IPS-20b (cell line): ENCODE results near the gene SH3TC2.

Experiments
- H3K27ac ChIP-seq: one replicate; pipeline ENCODE4 v1.5.1; 2013; ENCODE audit warnings: low read length
- H3K27me3 ChIP-seq: 2 replicates; pipeline ENCODE4 v1.6.1; 2013; ENCODE audit warnings: mild to moderate bottlenecking, low read length, inconsistent platforms; ENCODE audit not compliant: insufficient read depth
- H3K36me3 ChIP-seq: 2 replicates; pipeline ENCODE4 v1.6.1; 2013; ENCODE audit warnings: low read depth, mild to moderate bottlenecking, inconsistent platforms, low read length, moderate library complexity; ENCODE audit not compliant: insufficient read depth
- H3K4me1 ChIP-seq: 2 replicates; pipeline ENCODE4 v1.6.1; 2013; ENCODE audit warnings: mild to moderate bottlenecking, control low read depth, inconsistent platforms, low read length, moderate library complexity; ENCODE audit not compliant: insufficient read depth
- H3K4me3 ChIP-seq: 2 replicates; pipeline ENCODE4 v1.5.1; 2013; ENCODE audit warnings: mild to moderate bottlenecking, low read length, inconsistent platforms
- H3K9ac ChIP-seq: 2 replicates; pipeline ENCODE4 v1.6.1; 2013; ENCODE audit warnings: low read depth, mild to moderate bottlenecking, inconsistent platforms, low read length, moderate library complexity
- H3K9me3 ChIP-seq: 2 replicates; pipeline ENCODE4 v1.6.1; 2013; ENCODE audit warnings: mild to moderate bottlenecking, low read depth, low read length, inconsistent platforms; ENCODE audit not compliant: insufficient read depth

The SH3TC2 gene

GRCh38 chr5:149040421-149040820 is 22.4 kb downstream of the SH3TC2 start:
- Histone ChIP-seq H3K4me1 (no peaks in the 10 kb centered on the region), H3K36me3 (no peaks in the 10 kb centered on the region), H3K9me3 (no peaks in the 10 kb centered on the region), H3K9ac (no peak overlapping the region), H3K4me3 (no peak overlapping the region), H3K27ac (no peak overlapping the region), H3K27me3 (no peaks in the 10 kb centered on the region)

- no peaks in the 10 kb centered on the region for H3K27me3 ChIP-seq
Observed at GRCh38 chr5:149039506-149039905, 23.4 kb downstream of the SH3TC2 start.

GRCh38 chr5:149038336-149039080 is 24.4 kb downstream of the SH3TC2 start:
- Histone ChIP-seq H3K9me3 (no peaks in the 10 kb centered on the region), H3K36me3 (no peaks in the 10 kb centered on the region), H3K27me3 (no peaks in the 10 kb centered on the region), H3K9ac (no peak overlapping the region), H3K27ac (no peak overlapping the region), H3K4me3 (no peak overlapping the region), H3K4me1 (no peaks in the 10 kb centered on the region)

More at GRCh38 chr5:149039506-149039905, 23.4 kb downstream of the SH3TC2 start:
- no peaks in the 10 kb centered on the region for H3K9me3 ChIP-seq
- H3K4me1 ChIP-seq, result no peaks in the 10 kb centered on the region
- no peak overlapping the region for H3K9ac ChIP-seq
- H3K27ac ChIP-seq, result no peak overlapping the region
- no peaks in the 10 kb centered on the region for H3K36me3 ChIP-seq
- no peak overlapping the region for H3K4me3 ChIP-seq

GRCh38 chr5:149037817-149038216 is 25.0 kb downstream of the SH3TC2 start:
- H3K27me3 ChIP-seq, result no peaks in the 10 kb centered on the region
- no peak overlapping the region for H3K27ac ChIP-seq
- no peak overlapping the region for H3K9ac ChIP-seq
- no peaks in the 10 kb centered on the region for H3K4me1 ChIP-seq
- no peak overlapping the region for H3K4me3 ChIP-seq
- no peaks in the 10 kb centered on the region for H3K9me3 ChIP-seq
- H3K36me3 ChIP-seq, result no peaks in the 10 kb centered on the region

- Histone ChIP-seq H3K9me3 (no peaks in the 10 kb centered on the region), H3K9ac (no peak overlapping the region), H3K36me3 (no peaks in the 10 kb centered on the region), H3K4me3 (no peak overlapping the region), H3K27ac (no peak overlapping the region), H3K4me1 (no peaks in the 10 kb centered on the region), H3K27me3 (no peaks in the 10 kb centered on the region)
Observed at GRCh38 chr5:149036970-149037369, 25.9 kb downstream of the SH3TC2 start.

GRCh38 chr5:149036168-149036567 is 26.7 kb downstream of the SH3TC2 start:
- H3K4me1 ChIP-seq, result no peaks in the 10 kb centered on the region
- H3K27ac ChIP-seq, result no peak overlapping the region
- H3K27me3 ChIP-seq, result no peaks in the 10 kb centered on the region

GRCh38 chr5:149035372-149035790 is 27.5 kb downstream of the SH3TC2 start:
- Histone ChIP-seq H3K4me3 (no peak overlapping the region), H3K36me3 (no peaks in the 10 kb centered on the region), H3K27ac (no peak overlapping the region), H3K9me3 (no peaks in the 10 kb centered on the region), H3K9ac (no peak overlapping the region), H3K27me3 (no peaks in the 10 kb centered on the region), H3K4me1 (no peaks in the 10 kb centered on the region)

More at GRCh38 chr5:149036168-149036567, 26.7 kb downstream of the SH3TC2 start:
- H3K36me3 ChIP-seq, result no peaks in the 10 kb centered on the region
- no peaks in the 10 kb centered on the region for H3K9me3 ChIP-seq
- H3K4me3 ChIP-seq, result no peak overlapping the region
- no peak overlapping the region for H3K9ac ChIP-seq

- Histone ChIP-seq H3K4me3 (no peak overlapping the region), H3K4me1 (no peaks in the 10 kb centered on the region), H3K9ac (no peak overlapping the region), H3K27me3 (no peaks in the 10 kb centered on the region), H3K27ac (no peak overlapping the region), H3K9me3 (no peaks in the 10 kb centered on the region), H3K36me3 (no peaks in the 10 kb centered on the region)
Observed at GRCh38 chr5:149030838-149031397, 31.9 kb downstream of the SH3TC2 start.

GRCh38 chr5:149030392-149030791 is 32.5 kb downstream of the SH3TC2 start:
- no peaks in the 10 kb centered on the region for H3K36me3 ChIP-seq
- H3K9me3 ChIP-seq, result no peaks in the 10 kb centered on the region
- H3K4me3 ChIP-seq, result no peak overlapping the region
- H3K27ac ChIP-seq, result no peak overlapping the region
- no peaks in the 10 kb centered on the region for H3K4me1 ChIP-seq
- no peak overlapping the region for H3K9ac ChIP-seq
- H3K27me3 ChIP-seq, result no peaks in the 10 kb centered on the region

- Histone ChIP-seq H3K4me3 (no peak overlapping the region), H3K27ac (no peak overlapping the region), H3K27me3 (no peaks in the 10 kb centered on the region), H3K9me3 (no peaks in the 10 kb centered on the region), H3K36me3 (no peaks in the 10 kb centered on the region), H3K9ac (no peak overlapping the region), H3K4me1 (no peaks in the 10 kb centered on the region)
Observed at GRCh38 chr5:149028984-149029383, 33.9 kb downstream of the SH3TC2 start.

- Histone ChIP-seq H3K27me3 (no peaks in the 10 kb centered on the region), H3K36me3 (no peaks in the 10 kb centered on the region), H3K4me1 (no peaks in the 10 kb centered on the region), H3K9ac (no peak overlapping the region), H3K4me3 (no peak overlapping the region), H3K27ac (no peak overlapping the region), H3K9me3 (no peaks in the 10 kb centered on the region)
Observed at GRCh38 chr5:149028161-149028560, 34.7 kb downstream of the SH3TC2 start.

GRCh38 chr5:149027636-149028035 is 35.2 kb downstream of the SH3TC2 start:
- H3K4me1 ChIP-seq, result no peaks in the 10 kb centered on the region
- no peak overlapping the region for H3K9ac ChIP-seq
- no peaks in the 10 kb centered on the region for H3K36me3 ChIP-seq
- no peaks in the 10 kb centered on the region for H3K9me3 ChIP-seq
- H3K4me3 ChIP-seq, result no peak overlapping the region
- no peaks in the 10 kb centered on the region for H3K27me3 ChIP-seq
- H3K27ac ChIP-seq, result no peak overlapping the region
